ENCODE results near the gene AMOTL2. TPM values are rescaled to one million over a fixed set of nuclear protein-coding genes. Genes with fewer than 3 reads are reported as not detected.
A peak's percentile ranks its signal among the peaks of the same experiment; 100 is the strongest.

AMOTL2 gene
- total RNA-seq, 1 experiment from 2014 or later = 153 TPM

DNA sequence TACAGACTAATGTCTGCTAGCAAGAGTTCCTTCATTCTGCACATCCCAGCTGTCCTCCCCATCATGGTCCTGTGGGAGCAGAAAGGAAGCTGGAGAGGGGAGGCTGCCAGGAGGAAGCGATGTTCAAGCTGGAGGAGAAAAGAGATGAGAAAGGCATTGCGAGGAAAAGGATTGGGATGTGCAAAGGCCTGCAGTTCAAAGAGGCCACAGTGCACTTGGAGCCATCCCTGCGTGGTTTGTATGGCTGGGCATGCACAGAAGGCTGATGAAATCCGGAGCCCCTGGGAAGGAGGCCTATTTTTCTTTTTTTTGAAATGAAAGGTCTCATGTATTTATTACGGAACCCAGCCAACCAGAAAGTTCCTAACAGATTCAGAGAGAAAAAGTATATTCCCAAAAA lies 22.8 kb downstream of the AMOTL2 start:
- peaks cover 88% of the 10 kb centered on the region for H3K4me1 Mint-ChIP-seq (ENCODE audit: low read depth, unreplicated experiment)
- CTCF ChIA-PET = interaction anchor here (0.6 to 2.3 kb wide), 7 partner anchors 13 to 74 kb away, joined by 3 to 7 read pairs (median 5); no protein-coding TSS in a partner anchor
- H3K27ac Mint-ChIP-seq (ENCODE audit: unreplicated experiment) = peak overlapping the region; percentile 90

DNA sequence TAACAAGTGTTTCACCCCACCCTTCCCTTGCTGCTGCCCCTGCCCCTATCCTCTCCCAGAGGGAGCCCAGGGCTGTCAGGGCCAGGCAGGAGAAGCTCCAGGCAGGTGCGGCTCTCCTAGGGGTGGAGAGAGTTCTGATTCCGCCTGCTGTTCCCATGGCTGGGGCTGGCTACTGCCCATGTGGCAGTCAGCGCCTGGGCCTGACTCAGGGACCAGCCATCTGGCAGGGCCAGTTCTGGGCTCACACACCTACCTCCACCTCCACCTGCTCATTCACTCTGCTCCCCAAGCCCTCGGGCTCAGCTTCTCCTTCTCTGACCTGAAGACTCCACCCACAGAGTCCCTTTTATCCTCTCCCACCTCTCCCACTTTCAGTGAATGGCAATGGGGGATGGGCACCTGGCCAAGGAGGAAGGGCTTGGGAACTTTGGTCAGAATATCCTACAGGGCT lies 23.4 kb downstream of the AMOTL2 start:
- peak overlapping the region; percentile 90 for H3K27ac Mint-ChIP-seq (ENCODE audit: unreplicated experiment)
- H3K36me3 Mint-ChIP-seq (ENCODE audit: insufficient read depth, unreplicated experiment) = peaks cover 65% of the 10 kb centered on the region
- no TSS peak for BruUV-seq (replicated peaks)
- intact Hi-C loops (cut with micrococcal nuclease; ENCODE audit: unreplicated experiment) = loop anchor here (2.0 kb wide), 1 partner anchor 16 kb away; no protein-coding TSS in a partner anchor
- CTCF ChIA-PET = interaction anchor here (1.0 to 2.3 kb wide), 6 partner anchors 13 to 75 kb away, joined by 3 to 7 read pairs (median 5); no protein-coding TSS in a partner anchor
- no peaks in the 10 kb centered on the region for H3K9me3 Mint-ChIP-seq (ENCODE audit: low read depth, unreplicated experiment)
- H3K27me3 Mint-ChIP-seq (ENCODE audit: unreplicated experiment) = no peaks in the 10 kb centered on the region
- peak overlapping the region; percentile 11 for H3K4me3 Mint-ChIP-seq (ENCODE audit: low read depth, unreplicated experiment)
- peaks cover 83% of the 10 kb centered on the region for H3K4me1 Mint-ChIP-seq (ENCODE audit: low read depth, unreplicated experiment)
- no peak for TF ChIP-seq CTCF (IDR thresholded peaks at IDR 0.05; ENCODE audit: unreplicated experiment)
- peak; percentile 93 for DNase-seq

More for the DNA sequence above, 22.8 kb downstream of the AMOTL2 start:
- peaks cover 70% of the 10 kb centered on the region for H3K36me3 Mint-ChIP-seq (ENCODE audit: insufficient read depth, unreplicated experiment)
- no peak for DNase-seq
- H3K27me3 Mint-ChIP-seq (ENCODE audit: unreplicated experiment) = no peaks in the 10 kb centered on the region
- H3K4me3 Mint-ChIP-seq (ENCODE audit: low read depth, unreplicated experiment) = peak overlapping the region; percentile 11
- H3K9me3 Mint-ChIP-seq (ENCODE audit: low read depth, unreplicated experiment) = no peaks in the 10 kb centered on the region
- no peak for TF ChIP-seq CTCF (IDR thresholded peaks at IDR 0.05; ENCODE audit: unreplicated experiment)
- intact Hi-C loops (cut with micrococcal nuclease; ENCODE audit: unreplicated experiment) = loop anchor here (2.0 kb wide), 1 partner anchor 17 kb away; no protein-coding TSS in a partner anchor
- BruUV-seq (replicated peaks) = no TSS peak

- H3K27ac Mint-ChIP-seq (ENCODE audit: unreplicated experiment) = peak overlapping the region; percentile 90
- peak overlapping the region; percentile 11 for H3K4me3 Mint-ChIP-seq (ENCODE audit: low read depth, unreplicated experiment)
- H3K36me3 Mint-ChIP-seq (ENCODE audit: insufficient read depth, unreplicated experiment) = peaks cover 59% of the 10 kb centered on the region
- no peaks in the 10 kb centered on the region for H3K27me3 Mint-ChIP-seq (ENCODE audit: unreplicated experiment)
- no TSS peak for BruUV-seq (replicated peaks)
- CTCF ChIA-PET = interaction anchor here (0.7 to 2.3 kb wide), 6 partner anchors 12 to 41 kb away, joined by 3 to 7 read pairs (median 5); no protein-coding TSS in a partner anchor
- peaks cover under 1% of the 10 kb centered on the region for H3K9me3 Mint-ChIP-seq (ENCODE audit: low read depth, unreplicated experiment)
- intact Hi-C loops (cut with micrococcal nuclease; ENCODE audit: unreplicated experiment) = loop anchor here (2.0 kb wide), 1 partner anchor 15 kb away; no protein-coding TSS in a partner anchor
- DNase-seq = no peak
- peaks cover 77% of the 10 kb centered on the region for H3K4me1 Mint-ChIP-seq (ENCODE audit: low read depth, unreplicated experiment)
- no peak for TF ChIP-seq CTCF (IDR thresholded peaks at IDR 0.05; ENCODE audit: unreplicated experiment)
These were observed 24.0 kb downstream of the AMOTL2 start for GRCh38 chr3:134350266-134350665.

DNA sequence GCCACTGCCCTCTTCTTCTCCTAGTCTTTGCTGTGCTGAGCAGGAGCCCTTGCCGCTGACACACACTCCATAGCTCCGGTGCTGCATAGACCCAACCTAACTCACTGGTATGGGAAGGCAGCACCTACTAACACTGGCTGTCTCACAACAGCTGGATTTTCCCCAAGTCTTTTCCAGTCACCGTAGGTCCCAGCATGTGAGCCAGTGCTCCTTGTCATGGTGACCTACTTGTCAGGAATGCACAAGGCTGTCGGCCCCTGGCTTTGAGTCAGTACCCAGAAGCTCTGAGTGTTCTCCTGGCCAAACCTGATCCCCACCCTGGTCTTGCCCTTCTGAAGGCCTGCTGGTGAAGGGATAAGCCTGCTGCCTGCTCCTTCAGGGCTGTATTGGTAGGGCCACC lies 25.7 kb downstream of the AMOTL2 start:
- peaks cover 4% of the 10 kb centered on the region for H3K9me3 Mint-ChIP-seq (ENCODE audit: low read depth, unreplicated experiment)
- H3K36me3 Mint-ChIP-seq (ENCODE audit: insufficient read depth, unreplicated experiment) = peaks cover 41% of the 10 kb centered on the region
- DNase-seq = peak; percentile 70
- BruUV-seq (replicated peaks) = no TSS peak
- H3K27ac Mint-ChIP-seq (ENCODE audit: unreplicated experiment) = peak overlapping the region; percentile 90
- peak overlapping the region; percentile 3 for H3K4me3 Mint-ChIP-seq (ENCODE audit: low read depth, unreplicated experiment)
- H3K27me3 Mint-ChIP-seq (ENCODE audit: unreplicated experiment) = no peaks in the 10 kb centered on the region
- no peak for TF ChIP-seq CTCF (IDR thresholded peaks at IDR 0.05; ENCODE audit: unreplicated experiment)
- peaks cover 59% of the 10 kb centered on the region for H3K4me1 Mint-ChIP-seq (ENCODE audit: low read depth, unreplicated experiment)
- CTCF ChIA-PET = interaction anchor here (1.0 to 1.6 kb wide), 3 partner anchors 9 to 35 kb away, joined by 3 to 5 read pairs (median 5); no protein-coding TSS in a partner anchor
- intact Hi-C loops (cut with micrococcal nuclease; ENCODE audit: unreplicated experiment) = no loop called here

Data from Calu3 (cell line).